ENCODE data around the gene ASCC3.

The ASCC3 gene

DNA sequence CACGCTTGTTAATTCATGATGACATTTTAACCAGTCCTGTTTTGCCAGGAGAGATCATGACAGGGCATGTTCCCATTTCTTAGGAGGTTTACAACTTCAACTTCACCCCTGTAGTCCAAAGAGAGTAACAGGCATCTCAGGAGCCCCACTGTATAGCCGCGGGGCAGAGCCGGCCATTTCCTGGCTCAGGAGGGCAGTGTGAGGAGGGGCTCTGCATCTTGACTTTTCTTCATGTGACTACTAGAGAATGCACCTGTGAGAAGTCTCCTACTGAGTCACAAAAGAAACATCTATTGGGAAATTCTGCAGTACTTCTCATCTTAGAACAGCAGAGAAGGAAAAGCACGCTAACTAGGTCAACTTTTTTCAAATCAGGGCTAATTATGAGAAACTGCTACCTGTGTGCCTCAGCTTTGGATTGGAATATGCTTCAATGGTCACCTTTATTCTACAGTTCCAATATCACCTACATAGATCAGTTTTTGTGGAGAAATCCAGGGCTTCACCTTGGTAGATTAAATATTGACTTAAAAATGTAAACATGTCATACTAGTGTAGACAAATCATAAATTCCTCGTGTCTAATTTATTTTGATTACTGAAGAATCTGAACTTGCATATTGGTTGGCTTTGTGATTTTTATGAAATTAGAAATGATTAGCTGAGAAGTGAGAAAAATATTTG, 387.8 kb downstream of the ASCC3 start:
- whole genome bisulfite sequencing (ENCODE audit: insufficient coverage) = 85% methylated on average over 4 of the region's 6 CpGs
- ChIA-PET CTCF (no interaction called here), POLR2A (no interaction called here)
- H3K9me3 ChIP-seq (ENCODE audit: control extremely low read depth in 1 of 5, control insufficient read depth in 4 of 5, insufficient read depth in 2 of 5, low read depth in 1 of 5, low read length in 4 of 5) = peaks cover 0 to 5% (median 2%) of the 10 kb centered on the region in 5 experiments
- H3K4me1 ChIP-seq (ENCODE audit: control extremely low read depth in 1 of 4, control insufficient read depth in 4 of 4, insufficient read depth in 4 of 4, low read length in 3 of 4) = no peaks in the 10 kb centered on the region
- H3K36me3 ChIP-seq (ENCODE audit: control insufficient read depth in 4 of 4, insufficient read depth in 4 of 4, low read length in 3 of 4) = no peaks in the 10 kb centered on the region
- no peak overlapping the region for H3K27ac ChIP-seq (ENCODE audit: insufficient read depth in 1 of 2, low read depth in 1 of 2, low read length in 2 of 2, poor library complexity in 1 of 2, severe bottlenecking in 2 of 2)
- no peak for DNase-seq
- no peak overlapping the region for H3K4me3 ChIP-seq (ENCODE audit: control insufficient read depth in 1 of 7, extremely low read depth in 1 of 7, insufficient read depth in 4 of 7, low read depth in 2 of 7, low read length in 6 of 7)
- peaks cover 2 to 49% (median 18%) of the 10 kb centered on the region in 5 experiments for H3K27me3 ChIP-seq (replicated peaks in 2 of 5; ENCODE audit: control insufficient read depth in 4 of 5, insufficient read depth in 5 of 5, low read length in 4 of 5)

DNA sequence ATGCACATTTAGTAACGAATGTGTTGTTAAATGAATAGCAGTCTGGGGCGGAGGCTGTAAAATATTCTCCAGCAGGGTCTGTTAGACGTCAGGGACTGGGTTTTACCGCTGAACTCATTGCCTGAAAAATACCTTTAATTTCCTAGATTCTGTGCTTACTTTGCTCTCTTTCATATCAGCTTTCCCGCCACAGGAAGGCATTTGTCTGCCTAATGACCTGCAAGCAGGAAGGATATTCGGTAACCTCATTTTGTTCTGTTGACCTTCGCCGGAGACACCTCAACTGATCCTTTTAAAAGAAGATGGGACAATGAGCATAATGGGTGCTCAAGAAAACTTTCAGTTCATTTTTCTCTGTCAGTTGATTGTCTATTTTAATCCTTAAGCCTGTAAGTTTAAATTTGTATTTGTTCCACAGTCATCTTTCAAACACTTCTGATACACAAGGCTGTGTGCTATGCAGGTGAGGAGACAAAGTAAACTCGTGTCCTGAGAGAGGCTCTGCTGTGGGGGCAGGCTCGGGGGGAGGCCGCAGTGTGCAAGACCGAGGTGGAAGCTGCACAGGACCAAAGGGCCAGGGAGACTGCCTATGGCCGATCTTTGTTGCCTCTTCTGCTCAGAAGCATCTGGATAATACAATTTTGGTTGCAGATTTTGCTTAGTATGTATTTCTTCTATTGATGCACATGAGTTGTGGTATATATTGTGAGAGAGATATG, 389.0 kb downstream of the ASCC3 start:
- no peaks in the 10 kb centered on the region for H3K36me3 ChIP-seq (ENCODE audit: control insufficient read depth in 4 of 4, insufficient read depth in 4 of 4, low read length in 3 of 4)
- H3K9me3 ChIP-seq (ENCODE audit: control extremely low read depth in 1 of 5, control insufficient read depth in 4 of 5, insufficient read depth in 2 of 5, low read depth in 1 of 5, low read length in 4 of 5) = peaks cover 0 to 5% (median 2%) of the 10 kb centered on the region in 5 experiments
- CTCF ChIA-PET = no interaction called here
- H3K27me3 ChIP-seq (replicated peaks in 2 of 5; ENCODE audit: control insufficient read depth in 4 of 5, insufficient read depth in 5 of 5, low read length in 4 of 5) = peaks cover 4 to 59% (median 18%) of the 10 kb centered on the region in 5 experiments
- H3K27ac ChIP-seq (ENCODE audit: insufficient read depth in 1 of 2, low read depth in 1 of 2, low read length in 2 of 2, poor library complexity in 1 of 2, severe bottlenecking in 2 of 2) = no peak overlapping the region
- DNase-seq = no peak
- POLR2A ChIA-PET = no interaction called here
- WGBS (ENCODE audit: insufficient coverage) = 76% methylated on average over 11 of the region's 13 CpGs
- H3K4me1 ChIP-seq (ENCODE audit: control extremely low read depth in 1 of 4, control insufficient read depth in 4 of 4, insufficient read depth in 4 of 4, low read length in 3 of 4) = no peaks in the 10 kb centered on the region
- H3K4me3 ChIP-seq (ENCODE audit: control insufficient read depth in 1 of 7, extremely low read depth in 1 of 7, insufficient read depth in 4 of 7, low read depth in 2 of 7, low read length in 6 of 7) = no peak overlapping the region

DNA sequence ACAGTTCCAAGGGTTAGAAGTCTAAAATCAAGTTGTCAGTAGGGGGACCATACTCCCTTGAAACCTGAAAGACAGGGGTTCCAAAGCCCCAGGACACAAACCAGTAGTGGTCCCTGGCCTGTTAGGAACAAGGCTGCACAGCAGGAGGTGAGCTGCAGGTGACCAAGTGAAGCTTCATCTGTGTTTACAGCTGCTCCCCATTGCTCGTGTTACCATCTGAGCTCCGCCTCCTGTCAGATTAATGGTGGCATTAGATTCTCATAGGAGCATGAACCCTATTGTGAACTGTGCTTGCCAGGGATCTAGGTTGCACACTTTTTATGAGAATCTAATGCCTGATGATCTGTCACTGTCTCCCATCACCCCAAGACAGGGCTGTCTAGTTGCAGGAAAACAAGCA, 391.1 kb downstream of the ASCC3 start:
- ChIA-PET CTCF (no interaction called here), POLR2A (no interaction called here)
- WGBS (ENCODE audit: insufficient coverage) = 94% methylated on average over 2 of the region's 2 CpGs
- H3K36me3 ChIP-seq (ENCODE audit: control insufficient read depth in 4 of 4, insufficient read depth in 4 of 4, low read length in 3 of 4) = no peaks in the 10 kb centered on the region
- no peak overlapping the region for H3K27ac ChIP-seq (ENCODE audit: insufficient read depth in 1 of 2, low read depth in 1 of 2, low read length in 2 of 2, poor library complexity in 1 of 2, severe bottlenecking in 2 of 2)
- H3K9me3 ChIP-seq (ENCODE audit: control extremely low read depth in 1 of 5, control insufficient read depth in 4 of 5, insufficient read depth in 2 of 5, low read depth in 1 of 5, low read length in 4 of 5) = peaks cover 0 to 3% (median 2%) of the 10 kb centered on the region in 5 experiments
- H3K4me1 ChIP-seq (ENCODE audit: control extremely low read depth in 1 of 4, control insufficient read depth in 4 of 4, insufficient read depth in 4 of 4, low read length in 3 of 4) = no peaks in the 10 kb centered on the region
- no peak overlapping the region for H3K4me3 ChIP-seq (ENCODE audit: control insufficient read depth in 1 of 7, extremely low read depth in 1 of 7, insufficient read depth in 4 of 7, low read depth in 2 of 7, low read length in 6 of 7)
- H3K27me3 ChIP-seq (replicated peaks in 2 of 5; ENCODE audit: control insufficient read depth in 4 of 5, insufficient read depth in 5 of 5, low read length in 4 of 5) = peaks cover 5 to 65% (median 20%) of the 10 kb centered on the region in 5 experiments
- DNase-seq = no peak

DNA sequence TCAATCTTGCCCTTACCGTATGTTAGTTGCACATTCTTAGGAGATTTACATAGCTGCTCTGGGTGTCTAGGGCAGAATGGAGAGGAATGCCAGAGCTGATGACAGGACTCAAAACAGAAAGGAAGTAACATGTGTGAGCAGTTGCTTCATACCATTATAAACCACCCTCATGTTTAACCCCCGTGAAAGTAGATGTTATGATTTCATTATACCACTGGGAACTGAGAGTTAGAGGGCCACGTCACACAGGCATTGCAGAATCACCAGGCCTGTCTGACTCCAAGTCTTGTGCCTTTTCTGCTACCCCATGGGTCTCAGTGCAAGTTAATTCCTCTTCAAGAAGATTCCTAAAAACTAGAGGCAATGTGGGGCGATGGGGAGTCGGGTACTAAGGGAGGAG, 392.9 kb downstream of the ASCC3 start:
- Histone ChIP-seq H3K36me3 (ENCODE audit: control insufficient read depth in 4 of 4, insufficient read depth in 4 of 4, low read length in 3 of 4) (no peaks in the 10 kb centered on the region), H3K4me1 (ENCODE audit: control extremely low read depth in 1 of 4, control insufficient read depth in 4 of 4, insufficient read depth in 4 of 4, low read length in 3 of 4) (no peaks in the 10 kb centered on the region), H3K27me3 (replicated peaks in 2 of 5; ENCODE audit: control insufficient read depth in 4 of 5, insufficient read depth in 5 of 5, low read length in 4 of 5) (peaks cover 5 to 63% (median 21%) of the 10 kb centered on the region in 5 experiments), H3K27ac (ENCODE audit: insufficient read depth in 1 of 2, low read depth in 1 of 2, low read length in 2 of 2, poor library complexity in 1 of 2, severe bottlenecking in 2 of 2) (no peak overlapping the region), H3K9me3 (ENCODE audit: control extremely low read depth in 1 of 5, control insufficient read depth in 4 of 5, insufficient read depth in 2 of 5, low read depth in 1 of 5, low read length in 4 of 5) (peaks cover 0 to 3% (median 0%) of the 10 kb centered on the region in 5 experiments), H3K4me3 (ENCODE audit: control insufficient read depth in 1 of 7, extremely low read depth in 1 of 7, insufficient read depth in 4 of 7, low read depth in 2 of 7, low read length in 6 of 7) (no peak overlapping the region)
- ChIA-PET POLR2A (no interaction called here), CTCF (no interaction called here)
- 100% methylated on average over 2 of the region's 5 CpGs for WGBS (ENCODE audit: insufficient coverage)
- no peak for DNase-seq

DNA sequence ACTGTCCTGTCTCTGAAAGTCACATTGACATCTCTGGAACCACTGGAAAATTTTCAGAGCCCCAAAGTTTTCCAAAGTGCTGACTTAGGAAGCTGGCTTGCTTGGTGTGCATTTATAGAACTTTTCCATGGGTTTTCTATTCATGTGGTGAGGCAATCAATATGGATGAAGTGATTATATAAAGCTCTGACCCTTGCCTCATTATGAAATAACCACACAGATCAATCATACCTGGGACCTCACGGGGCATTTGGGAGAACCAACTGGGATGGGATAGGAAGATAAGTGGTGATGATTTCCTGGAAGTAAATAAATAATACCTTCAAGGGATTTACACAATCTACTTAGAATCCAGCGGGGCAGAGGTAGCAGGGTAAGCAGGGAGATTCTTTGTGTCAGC, 393.5 kb downstream of the ASCC3 start:
- POLR2A ChIA-PET = interaction anchor here (0.7 kb wide), 1 partner anchor 1120 kb away, joined by 3 read pairs; no protein-coding TSS in a partner anchor
- Histone ChIP-seq H3K4me1 (ENCODE audit: control extremely low read depth in 1 of 4, control insufficient read depth in 4 of 4, insufficient read depth in 4 of 4, low read length in 3 of 4) (no peaks in the 10 kb centered on the region), H3K36me3 (ENCODE audit: control insufficient read depth in 4 of 4, insufficient read depth in 4 of 4, low read length in 3 of 4) (no peaks in the 10 kb centered on the region), H3K27ac (ENCODE audit: insufficient read depth in 1 of 2, low read depth in 1 of 2, low read length in 2 of 2, poor library complexity in 1 of 2, severe bottlenecking in 2 of 2) (no peak overlapping the region), H3K4me3 (ENCODE audit: control insufficient read depth in 1 of 7, extremely low read depth in 1 of 7, insufficient read depth in 4 of 7, low read depth in 2 of 7, low read length in 6 of 7) (no peak overlapping the region), H3K27me3 (replicated peaks in 2 of 5; ENCODE audit: control insufficient read depth in 4 of 5, insufficient read depth in 5 of 5, low read length in 4 of 5) (peaks cover 5 to 63% (median 16%) of the 10 kb centered on the region in 5 experiments), H3K9me3 (ENCODE audit: control extremely low read depth in 1 of 5, control insufficient read depth in 4 of 5, insufficient read depth in 2 of 5, low read depth in 1 of 5, low read length in 4 of 5) (peaks cover 0 to 3% (median 0%) of the 10 kb centered on the region in 5 experiments)
- WGBS (ENCODE audit: insufficient coverage) = 100% methylated on average over 1 of the region's 2 CpGs
- CTCF ChIA-PET = no interaction called here
- DNase-seq = no peak

DNA sequence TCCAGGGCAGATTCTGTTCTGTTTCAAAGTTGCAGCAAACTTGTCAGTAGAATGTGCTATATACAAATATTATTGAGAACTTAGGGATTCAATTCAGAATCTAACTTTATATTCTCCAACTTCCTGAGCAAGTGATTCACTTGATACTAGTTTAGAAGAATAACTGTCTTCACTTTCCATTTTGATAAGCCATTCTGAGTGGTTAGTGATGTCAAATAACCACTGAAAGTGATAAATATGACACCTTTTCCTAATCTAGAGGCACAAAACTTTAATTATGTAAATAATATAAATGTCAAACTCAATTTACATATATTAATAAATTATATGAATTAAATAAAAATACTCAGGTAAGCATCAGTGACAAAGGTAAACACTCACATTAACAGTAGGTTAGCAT, 395.9 kb downstream of the ASCC3 start:
- POLR2A ChIA-PET = no interaction called here
- H3K4me1 ChIP-seq (ENCODE audit: control extremely low read depth in 1 of 4, control insufficient read depth in 4 of 4, insufficient read depth in 4 of 4, low read length in 3 of 4) = no peaks in the 10 kb centered on the region
- H3K27me3 ChIP-seq (replicated peaks in 2 of 5; ENCODE audit: control insufficient read depth in 4 of 5, insufficient read depth in 5 of 5, low read length in 4 of 5) = peaks cover 3 to 48% (median 8%) of the 10 kb centered on the region in 5 experiments
- CTCF ChIA-PET = no interaction called here
- H3K36me3 ChIP-seq (ENCODE audit: control insufficient read depth in 4 of 4, insufficient read depth in 4 of 4, low read length in 3 of 4) = no peaks in the 10 kb centered on the region
- DNase-seq = no peak
- H3K9me3 ChIP-seq (ENCODE audit: control extremely low read depth in 1 of 5, control insufficient read depth in 4 of 5, insufficient read depth in 2 of 5, low read depth in 1 of 5, low read length in 4 of 5) = peaks cover 0 to 3% (median 0%) of the 10 kb centered on the region in 5 experiments
- no peak overlapping the region for H3K27ac ChIP-seq (ENCODE audit: insufficient read depth in 1 of 2, low read depth in 1 of 2, low read length in 2 of 2, poor library complexity in 1 of 2, severe bottlenecking in 2 of 2)
- H3K4me3 ChIP-seq (ENCODE audit: control insufficient read depth in 1 of 7, extremely low read depth in 1 of 7, insufficient read depth in 4 of 7, low read depth in 2 of 7, low read length in 6 of 7) = no peak overlapping the region

DNA sequence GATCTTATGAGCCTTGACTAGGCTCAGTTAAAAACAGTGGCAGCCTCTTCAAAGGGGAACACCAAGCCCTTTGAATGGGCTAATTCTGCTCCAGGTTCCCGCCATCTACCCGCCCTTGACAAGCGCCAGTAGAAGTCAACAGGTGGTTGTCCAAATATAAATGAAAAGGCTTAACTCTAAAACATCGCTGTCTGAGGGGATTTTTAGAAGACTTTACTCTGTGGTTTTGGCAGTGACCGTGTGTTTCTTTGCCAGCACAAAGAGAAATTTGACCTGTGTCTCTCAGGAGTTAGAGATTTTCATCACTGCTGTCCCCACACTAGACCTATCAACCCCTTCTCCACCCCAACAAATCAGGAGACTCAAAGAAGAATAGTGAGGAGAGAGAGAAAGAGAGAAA, 396.7 kb downstream of the ASCC3 start:
- WGBS (ENCODE audit: insufficient coverage) = 100% methylated on average over 4 of the region's 5 CpGs
- no peaks in the 10 kb centered on the region for H3K4me1 ChIP-seq (ENCODE audit: control extremely low read depth in 1 of 4, control insufficient read depth in 4 of 4, insufficient read depth in 4 of 4, low read length in 3 of 4)
- H3K36me3 ChIP-seq (ENCODE audit: control insufficient read depth in 4 of 4, insufficient read depth in 4 of 4, low read length in 3 of 4) = no peaks in the 10 kb centered on the region
- H3K4me3 ChIP-seq (ENCODE audit: control insufficient read depth in 1 of 7, extremely low read depth in 1 of 7, insufficient read depth in 4 of 7, low read depth in 2 of 7, low read length in 6 of 7) = no peak overlapping the region
- POLR2A ChIA-PET = no interaction called here
- peaks cover 3 to 40% (median 6%) of the 10 kb centered on the region in 5 experiments for H3K27me3 ChIP-seq (replicated peaks in 2 of 5; ENCODE audit: control insufficient read depth in 4 of 5, insufficient read depth in 5 of 5, low read length in 4 of 5)
- H3K27ac ChIP-seq (ENCODE audit: insufficient read depth in 1 of 2, low read depth in 1 of 2, low read length in 2 of 2, poor library complexity in 1 of 2, severe bottlenecking in 2 of 2) = no peak overlapping the region
- no peaks in the 10 kb centered on the region for H3K9me3 ChIP-seq (ENCODE audit: control extremely low read depth in 1 of 5, control insufficient read depth in 4 of 5, insufficient read depth in 2 of 5, low read depth in 1 of 5, low read length in 4 of 5)
- DNase-seq = no peak
- CTCF ChIA-PET = no interaction called here
